Rectal smooth muscle tissue (tissue), 1 donor: ENCODE data around the gene PIK3AP1.

Experiments
- H3K27ac ChIP-seq: one replicate; pipeline ENCODE4 v1.7.0; 2013; ENCODE audit warnings: low read depth, low read length, inconsistent platforms
- H3K27me3 ChIP-seq: one replicate; pipeline ENCODE4 v1.7.0; 2013; ENCODE audit warnings: low read length; ENCODE audit not compliant: control insufficient read depth, insufficient read depth
- H3K36me3 ChIP-seq: one replicate; pipeline ENCODE4 v1.7.0; 2013; ENCODE audit warnings: low read length; ENCODE audit not compliant: control insufficient read depth, insufficient read depth
- H3K4me1 ChIP-seq: one replicate; pipeline ENCODE4 v1.7.0; 2013; ENCODE audit warnings: low read length; ENCODE audit not compliant: control insufficient read depth, insufficient read depth
- H3K4me3 ChIP-seq: one replicate; pipeline ENCODE4 v1.7.0; 2013; ENCODE audit warnings: low read length
- H3K9ac ChIP-seq: one replicate; pipeline ENCODE4 v1.7.0; 2013; ENCODE audit warnings: low read length

Gene PIK3AP1

GRCh38 chr10:96716390-96716789 is 3.9 kb downstream of the PIK3AP1 start:
- Histone ChIP-seq H3K4me3 (no peak overlapping the region), H3K27ac (no peak overlapping the region), H3K27me3 (peaks cover 2% of the 10 kb centered on the region), H3K4me1 (peaks cover 3% of the 10 kb centered on the region), H3K36me3 (no peaks in the 10 kb centered on the region), H3K9ac (no peak overlapping the region)

- Histone ChIP-seq H3K4me1 (no peaks in the 10 kb centered on the region), H3K27ac (no peak overlapping the region), H3K36me3 (no peaks in the 10 kb centered on the region), H3K27me3 (no peaks in the 10 kb centered on the region), H3K9ac (no peak overlapping the region), H3K4me3 (no peak overlapping the region)
These were observed 5.5 kb downstream of the PIK3AP1 start for GRCh38 chr10:96714746-96715255.

GRCh38 chr10:96714031-96714590 is 6.2 kb downstream of the PIK3AP1 start:
- Histone ChIP-seq H3K4me3 (no peak overlapping the region), H3K36me3 (no peaks in the 10 kb centered on the region), H3K4me1 (no peaks in the 10 kb centered on the region), H3K9ac (no peak overlapping the region), H3K27ac (no peak overlapping the region), H3K27me3 (no peaks in the 10 kb centered on the region)

- H3K36me3 ChIP-seq: no peaks in the 10 kb centered on the region
- H3K27ac ChIP-seq: no peak overlapping the region
- H3K27me3 ChIP-seq: no peaks in the 10 kb centered on the region
- H3K9ac ChIP-seq: no peak overlapping the region
- no peaks in the 10 kb centered on the region for H3K4me1 ChIP-seq
- no peak overlapping the region for H3K4me3 ChIP-seq
These were observed 7.5 kb downstream of the PIK3AP1 start for GRCh38 chr10:96712662-96713271.

GRCh38 chr10:96711048-96711728 is 9.1 kb downstream of the PIK3AP1 start:
- H3K4me1 ChIP-seq: no peaks in the 10 kb centered on the region
- no peak overlapping the region for H3K27ac ChIP-seq
- no peaks in the 10 kb centered on the region for H3K27me3 ChIP-seq
- H3K36me3 ChIP-seq: no peaks in the 10 kb centered on the region
- no peak overlapping the region for H3K9ac ChIP-seq
- no peak overlapping the region for H3K4me3 ChIP-seq

GRCh38 chr10:96709525-96709924 is 10.8 kb downstream of the PIK3AP1 start:
- Histone ChIP-seq H3K9ac (no peak overlapping the region), H3K4me3 (no peak overlapping the region), H3K27me3 (no peaks in the 10 kb centered on the region), H3K36me3 (no peaks in the 10 kb centered on the region), H3K4me1 (no peaks in the 10 kb centered on the region), H3K27ac (no peak overlapping the region)

- Histone ChIP-seq H3K9ac (no peak overlapping the region), H3K4me1 (no peaks in the 10 kb centered on the region), H3K36me3 (no peaks in the 10 kb centered on the region), H3K27ac (no peak overlapping the region), H3K27me3 (no peaks in the 10 kb centered on the region), H3K4me3 (no peak overlapping the region)
These were observed 11.3 kb downstream of the PIK3AP1 start for GRCh38 chr10:96708996-96709395.

- no peaks in the 10 kb centered on the region for H3K27me3 ChIP-seq
- no peaks in the 10 kb centered on the region for H3K4me1 ChIP-seq
- H3K27ac ChIP-seq: no peak overlapping the region
- no peak overlapping the region for H3K9ac ChIP-seq
- H3K4me3 ChIP-seq: no peak overlapping the region
- no peaks in the 10 kb centered on the region for H3K36me3 ChIP-seq
These were observed 11.9 kb downstream of the PIK3AP1 start for GRCh38 chr10:96708456-96708855.

- no peaks in the 10 kb centered on the region for H3K4me1 ChIP-seq
- H3K4me3 ChIP-seq: no peak overlapping the region
- no peaks in the 10 kb centered on the region for H3K36me3 ChIP-seq
- no peak overlapping the region for H3K27ac ChIP-seq
- H3K9ac ChIP-seq: no peak overlapping the region
- H3K27me3 ChIP-seq: no peaks in the 10 kb centered on the region
These were observed 13.9 kb downstream of the PIK3AP1 start for GRCh38 chr10:96706331-96706853.

GRCh38 chr10:96705134-96705533 is 15.2 kb downstream of the PIK3AP1 start:
- Histone ChIP-seq H3K4me3 (no peak overlapping the region), H3K4me1 (no peaks in the 10 kb centered on the region), H3K27me3 (no peaks in the 10 kb centered on the region), H3K27ac (no peak overlapping the region), H3K9ac (no peak overlapping the region), H3K36me3 (no peaks in the 10 kb centered on the region)

- H3K9ac ChIP-seq: no peak overlapping the region
- H3K27me3 ChIP-seq: no peaks in the 10 kb centered on the region
- H3K4me1 ChIP-seq: no peaks in the 10 kb centered on the region
- no peak overlapping the region for H3K27ac ChIP-seq
- H3K4me3 ChIP-seq: no peak overlapping the region
- H3K36me3 ChIP-seq: no peaks in the 10 kb centered on the region
These were observed 15.8 kb downstream of the PIK3AP1 start for GRCh38 chr10:96704563-96704962.

- Histone ChIP-seq H3K27ac (no peak overlapping the region), H3K27me3 (no peaks in the 10 kb centered on the region), H3K4me3 (no peak overlapping the region), H3K36me3 (no peaks in the 10 kb centered on the region), H3K9ac (no peak overlapping the region), H3K4me1 (no peaks in the 10 kb centered on the region)
These were observed 17.0 kb downstream of the PIK3AP1 start for GRCh38 chr10:96703358-96703757.
